Measurements from ENCODE around the gene ARMCX5.

Gene ARMCX5

DNA sequence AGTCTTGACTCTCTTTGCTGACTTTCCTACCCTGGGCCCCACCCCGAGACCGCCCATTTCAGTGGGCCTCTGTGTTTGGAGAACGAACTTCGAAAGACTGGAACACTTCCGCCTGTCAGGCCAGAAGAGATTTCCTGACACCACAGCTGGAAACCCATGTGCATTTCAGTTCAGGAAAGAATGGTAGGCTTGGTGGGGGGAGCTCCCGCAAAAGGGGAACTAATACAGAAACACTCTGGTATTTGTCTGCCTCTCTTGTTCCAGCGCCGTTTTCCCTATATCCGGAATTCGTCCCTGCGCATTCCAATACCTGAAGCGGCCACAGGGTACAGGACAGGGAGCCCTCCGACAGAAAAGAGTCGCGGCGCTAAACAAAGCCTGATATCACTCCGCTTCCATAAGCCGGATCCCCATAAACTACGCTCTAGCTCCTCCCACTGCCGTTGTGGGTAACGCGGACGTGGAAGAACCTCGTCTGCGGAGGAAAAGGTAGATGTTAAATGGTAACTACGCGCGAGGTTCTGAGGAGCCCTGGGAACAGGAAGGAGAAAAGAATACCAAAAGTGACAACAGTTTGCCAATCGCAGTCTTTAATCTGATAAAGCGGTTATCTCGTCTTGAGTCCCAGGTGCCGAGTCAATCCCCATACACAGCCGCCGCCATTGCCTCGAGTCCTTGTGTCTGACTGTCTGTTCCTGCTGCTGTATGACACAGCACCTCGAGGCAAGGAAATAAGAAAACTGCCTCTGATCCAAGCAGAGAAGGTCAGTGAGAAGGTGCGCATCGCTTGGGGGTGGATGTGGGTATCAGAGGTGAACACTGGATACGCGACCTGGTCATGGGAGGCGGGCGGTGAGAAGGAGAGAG, at the start of gene ARMCX5 (continued):
- TF ChIP-seq ZNF600 (tag by site-specific recombination; IDR thresholded peaks at IDR 0.05), result 0 out of 2 replicates have a peak, but pooled peaks have one; percentile 25
- no peak for TF ChIP-seq ZNF837 (tag by site-specific recombination; IDR thresholded peaks at IDR 0.05)
- TF ChIP-seq ZNF521 (tag by site-specific recombination; IDR thresholded peaks at IDR 0.05), result no peak
- TF ChIP-seq ZNF404 (tag by site-specific recombination; IDR thresholded peaks at IDR 0.05), result no peak
- TF ChIP-seq ZNF76 (tag by site-specific recombination; IDR thresholded peaks at IDR 0.05; ENCODE audit: borderline replicate concordance, low read depth), result no peak
- TF ChIP-seq, protein P1, sequence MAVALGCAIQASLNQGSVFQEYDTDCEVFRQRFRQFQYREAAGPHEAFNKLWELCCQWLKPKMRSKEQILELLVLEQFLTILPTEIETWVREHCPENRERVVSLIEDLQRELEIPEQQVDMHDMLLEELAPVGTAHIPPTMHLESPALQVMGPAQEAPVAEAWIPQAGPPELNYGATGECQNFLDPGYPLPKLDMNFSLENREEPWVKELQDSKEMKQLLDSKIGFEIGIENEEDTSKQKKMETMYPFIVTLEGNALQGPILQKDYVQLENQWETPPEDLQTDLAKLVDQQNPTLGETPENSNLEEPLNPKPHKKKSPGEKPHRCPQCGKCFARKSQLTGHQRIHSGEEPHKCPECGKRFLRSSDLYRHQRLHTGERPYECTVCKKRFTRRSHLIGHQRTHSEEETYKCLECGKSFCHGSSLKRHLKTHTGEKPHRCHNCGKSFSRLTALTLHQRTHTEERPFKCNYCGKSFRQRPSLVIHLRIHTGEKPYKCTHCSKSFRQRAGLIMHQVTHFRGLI (tag by site-specific recombination; IDR thresholded peaks at IDR 0.05), result no peak
- TF ChIP-seq, protein P2, sequence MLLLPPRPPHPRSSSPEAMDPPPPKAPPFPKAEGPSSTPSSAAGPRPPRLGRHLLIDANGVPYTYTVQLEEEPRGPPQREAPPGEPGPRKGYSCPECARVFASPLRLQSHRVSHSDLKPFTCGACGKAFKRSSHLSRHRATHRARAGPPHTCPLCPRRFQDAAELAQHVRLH (tag by site-specific recombination; IDR thresholded peaks at IDR 0.05), result no peak
- peak; percentile 28 for TF ChIP-seq SP2 (tag by site-specific recombination; IDR thresholded peaks at IDR 0.05)
- TF ChIP-seq, protein P3, sequence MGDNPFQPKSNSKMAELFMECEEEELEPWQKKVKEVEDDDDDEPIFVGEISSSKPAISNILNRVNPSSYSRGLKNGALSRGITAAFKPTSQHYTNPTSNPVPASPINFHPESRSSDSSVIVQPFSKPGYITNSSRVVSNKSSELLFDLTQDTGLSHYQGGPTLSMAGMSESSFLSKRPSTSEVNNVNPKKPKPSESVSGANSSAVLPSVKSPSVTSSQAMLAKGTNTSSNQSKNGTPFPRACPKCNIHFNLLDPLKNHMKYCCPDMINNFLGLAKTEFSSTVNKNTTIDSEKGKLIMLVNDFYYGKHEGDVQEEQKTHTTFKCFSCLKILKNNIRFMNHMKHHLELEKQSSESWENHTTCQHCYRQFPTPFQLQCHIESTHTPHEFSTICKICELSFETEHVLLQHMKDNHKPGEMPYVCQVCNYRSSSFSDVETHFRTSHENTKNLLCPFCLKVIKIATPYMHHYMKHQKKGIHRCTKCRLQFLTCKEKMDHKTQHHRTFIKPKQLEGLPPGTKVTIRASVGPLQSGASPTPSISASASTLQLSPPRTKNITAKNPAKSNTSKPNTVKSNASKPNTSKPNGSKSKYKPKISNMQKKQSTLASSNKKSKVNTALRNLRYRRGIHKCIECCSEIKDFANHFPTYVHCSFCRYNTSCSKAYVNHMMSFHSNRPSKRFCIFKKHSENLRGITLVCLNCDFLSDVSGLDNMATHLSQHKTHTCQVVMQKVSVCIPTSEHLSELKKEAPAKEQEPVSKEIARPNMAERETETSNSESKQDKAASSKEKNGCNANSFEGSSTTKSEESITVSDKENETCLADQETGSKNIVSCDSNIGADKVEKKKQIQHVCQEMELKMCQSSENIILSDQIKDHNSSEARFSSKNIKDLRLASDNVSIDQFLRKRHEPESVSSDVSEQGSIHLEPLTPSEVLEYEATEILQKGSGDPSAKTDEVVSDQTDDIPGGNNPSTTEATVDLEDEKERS (tag by site-specific recombination; IDR thresholded peaks at IDR 0.05), result no peak
- TF ChIP-seq, protein P4, sequence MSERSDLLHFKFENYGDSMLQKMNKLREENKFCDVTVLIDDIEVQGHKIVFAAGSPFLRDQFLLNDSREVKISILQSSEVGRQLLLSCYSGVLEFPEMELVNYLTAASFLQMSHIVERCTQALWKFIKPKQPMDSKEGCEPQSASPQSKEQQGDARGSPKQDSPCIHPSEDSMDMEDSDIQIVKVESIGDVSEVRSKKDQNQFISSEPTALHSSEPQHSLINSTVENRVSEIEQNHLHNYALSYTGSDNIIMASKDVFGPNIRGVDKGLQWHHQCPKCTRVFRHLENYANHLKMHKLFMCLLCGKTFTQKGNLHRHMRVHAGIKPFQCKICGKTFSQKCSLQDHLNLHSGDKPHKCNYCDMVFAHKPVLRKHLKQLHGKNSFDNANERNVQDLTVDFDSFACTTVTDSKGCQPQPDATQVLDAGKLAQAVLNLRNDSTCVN (tag by site-specific recombination; optimal IDR thresholded peaks at IDR 0.05), result peak; percentile 16

DNA sequence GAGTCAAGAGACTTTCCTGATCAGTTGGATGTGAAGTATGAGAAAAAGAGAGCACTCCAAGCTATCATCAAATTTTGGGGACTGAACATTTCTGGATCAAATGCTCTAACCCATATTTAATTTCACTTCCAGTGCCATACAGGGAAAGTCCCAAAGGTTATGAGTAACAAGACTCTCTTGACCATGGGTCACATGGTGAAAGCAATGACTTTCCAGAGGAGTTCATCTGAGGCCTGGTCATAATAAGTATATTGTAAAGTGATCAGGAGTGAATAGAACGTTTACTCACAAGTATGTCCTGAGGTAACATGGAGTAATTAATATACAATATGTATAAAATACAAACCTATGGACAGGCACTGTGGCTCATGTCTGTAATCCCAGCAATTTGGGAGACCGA, 40.7 kb upstream of the ARMCX5 start:
- no peaks in the 10 kb centered on the region for H3K36me3 ChIP-seq (ENCODE audit: control insufficient read depth in 2 of 2, insufficient read depth in 1 of 2, low read length in 2 of 2)
- CTCF ChIA-PET, result no interaction called here
- H3K27ac ChIP-seq (ENCODE audit: extremely low read depth, low read depth, low read length), result no peak overlapping the region
- TF ChIP-seq, protein P1 (tag by site-specific recombination; IDR thresholded peaks at IDR 0.05), result no peak
- TF ChIP-seq MYNN (tag by site-specific recombination; IDR thresholded peaks at IDR 0.05; ENCODE audit: borderline replicate concordance), result no peak
- TF ChIP-seq ZNF335 (tag by site-specific recombination; conservative IDR thresholded peaks at IDR 0.05), result no peak
- TF ChIP-seq ZNF701 (tag by site-specific recombination; IDR thresholded peaks at IDR 0.05), result no peak
- no peak for TF ChIP-seq KLF1 (tag by site-specific recombination; IDR thresholded peaks at IDR 0.05)
- no peak for TF ChIP-seq ZNF670 (tag by site-specific recombination; IDR thresholded peaks at IDR 0.05; ENCODE audit: low read depth)
- no peak for TF ChIP-seq ZNF169 (tag by site-specific recombination; IDR thresholded peaks at IDR 0.05)
- TF ChIP-seq, protein P5, sequence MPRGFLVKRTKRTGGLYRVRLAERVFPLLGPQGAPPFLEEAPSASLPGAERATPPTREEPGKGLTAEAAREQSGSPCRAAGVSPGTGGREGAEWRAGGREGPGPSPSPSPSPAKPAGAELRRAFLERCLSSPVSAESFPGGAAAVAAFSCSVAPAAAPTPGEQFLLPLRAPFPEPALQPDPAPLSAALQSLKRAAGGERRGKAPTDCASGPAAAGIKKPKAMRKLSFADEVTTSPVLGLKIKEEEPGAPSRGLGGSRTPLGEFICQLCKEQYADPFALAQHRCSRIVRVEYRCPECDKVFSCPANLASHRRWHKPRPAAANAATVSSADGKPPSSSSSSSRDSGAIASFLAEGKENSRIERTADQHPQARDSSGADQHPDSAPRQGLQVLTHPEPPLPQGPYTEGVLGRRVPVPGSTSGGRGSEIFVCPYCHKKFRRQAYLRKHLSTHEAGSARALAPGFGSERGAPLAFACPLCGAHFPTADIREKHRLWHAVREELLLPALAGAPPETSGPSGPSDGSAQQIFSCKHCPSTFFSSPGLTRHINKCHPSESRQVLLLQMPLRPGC (tag by site-specific recombination; IDR thresholded peaks at IDR 0.05), result no peak
- TF ChIP-seq ZNF24 (tag by site-specific recombination; IDR thresholded peaks at IDR 0.05), result no peak
- no peaks in the 10 kb centered on the region for H3K9me3 ChIP-seq (ENCODE audit: control insufficient read depth, insufficient read depth, low read depth, low read length)
- POLR2A ChIA-PET, result interaction anchor here (0.6 kb wide), 1 partner anchor 392 kb away, joined by 4 read pairs; no protein-coding TSS in a partner anchor
- no peaks in the 10 kb centered on the region for H3K4me1 ChIP-seq (ENCODE audit: control insufficient read depth, insufficient read depth, low read length)
- no peak overlapping the region for H3K4me3 ChIP-seq (ENCODE audit: low read depth, low read length)
